ENCODE data around the gene KRTAP10-2. TPM values are rescaled to one million over a fixed set of nuclear protein-coding genes. Genes with fewer than 3 reads are reported as not detected.
A peak's percentile ranks its signal among the peaks of the same experiment; 100 is the strongest.

The KRTAP10-2 gene
- total and polyA plus RNA-seq, 2 donors from 2014 or later: not detected

- intact Hi-C loops (cut with DNase I): no loop called here
- TF ChIP-seq CTCF (IDR thresholded peaks at IDR 0.05; ENCODE audit: borderline replicate concordance, extremely low read depth, insufficient read depth): no peak
Measured at GRCh38 chr21:44529503-44530125, 21.7 kb downstream of the KRTAP10-2 start.

GRCh38 chr21:44529011-44529421, 22.3 kb downstream of the KRTAP10-2 start:
- DNase-seq: peak in 2 of 5 donors; percentile 14 to 51
- no peak for FAIRE-seq
- intact Hi-C loops (cut with DNase I): no loop called here
- Histone ChIP-seq H3K27ac (ENCODE audit: low read depth in 2 of 2, low read length in 2 of 2) (no peak overlapping the region), H3K4me3 (ENCODE audit: low read length in 3 of 3) (no peak overlapping the region), H3K27me3 (ENCODE audit: control insufficient read depth, insufficient read depth, low read length) (no peaks in the 10 kb centered on the region), H3K4me1 (ENCODE audit: control insufficient read depth in 2 of 3, insufficient read depth in 2 of 3, low read depth in 1 of 3, low read length in 3 of 3) (no peaks in the 10 kb centered on the region), H3K36me3 (ENCODE audit: control insufficient read depth in 2 of 3, insufficient read depth in 3 of 3, low read length in 3 of 3) (no peaks in the 10 kb centered on the region), H3K9ac (ENCODE audit: low read length in 3 of 3) (no peak overlapping the region), H3K9me3 (ENCODE audit: control insufficient read depth in 2 of 3, insufficient read depth in 1 of 3, low read length in 3 of 3) (no peaks in the 10 kb centered on the region)
- TF ChIP-seq CTCF (IDR thresholded peaks at IDR 0.05; ENCODE audit: borderline replicate concordance, extremely low read depth, insufficient read depth): no peak

More at GRCh38 chr21:44529503-44530125, 21.7 kb downstream of the KRTAP10-2 start:
- H3K27me3 ChIP-seq (ENCODE audit: control insufficient read depth, insufficient read depth, low read length): no peaks in the 10 kb centered on the region
- H3K27ac ChIP-seq (ENCODE audit: low read depth in 2 of 2, low read length in 2 of 2): no peak overlapping the region
- no peaks in the 10 kb centered on the region for H3K4me1 ChIP-seq (ENCODE audit: control insufficient read depth in 2 of 3, insufficient read depth in 2 of 3, low read depth in 1 of 3, low read length in 3 of 3)
- FAIRE-seq (no peak), DNase-seq (peak in 1 of 5 donors; percentile 60)
- no peak overlapping the region for H3K4me3 ChIP-seq (ENCODE audit: low read length in 3 of 3)
- no peak overlapping the region for H3K9ac ChIP-seq (ENCODE audit: low read length in 3 of 3)
- H3K36me3 ChIP-seq (ENCODE audit: control insufficient read depth in 2 of 3, insufficient read depth in 3 of 3, low read length in 3 of 3): no peaks in the 10 kb centered on the region
- H3K9me3 ChIP-seq (ENCODE audit: control insufficient read depth in 2 of 3, insufficient read depth in 1 of 3, low read length in 3 of 3): no peaks in the 10 kb centered on the region

- Histone ChIP-seq H3K9me3 (ENCODE audit: control insufficient read depth in 2 of 3, insufficient read depth in 1 of 3, low read length in 3 of 3) (no peaks in the 10 kb centered on the region), H3K27me3 (ENCODE audit: control insufficient read depth, insufficient read depth, low read length) (no peaks in the 10 kb centered on the region)
Measured at GRCh38 chr21:44528634-44528995, 22.7 kb downstream of the KRTAP10-2 start.

More at GRCh38 chr21:44528634-44528995, 22.7 kb downstream of the KRTAP10-2 start:
- no peaks in the 10 kb centered on the region for H3K4me1 ChIP-seq (ENCODE audit: control insufficient read depth in 2 of 3, insufficient read depth in 2 of 3, low read depth in 1 of 3, low read length in 3 of 3)
- DNase-seq (peak in 2 of 5 donors; percentile 16 to 37), FAIRE-seq (no peak)
- no peak overlapping the region for H3K4me3 ChIP-seq (ENCODE audit: low read length in 3 of 3)
- no peak for TF ChIP-seq CTCF (IDR thresholded peaks at IDR 0.05; ENCODE audit: borderline replicate concordance, extremely low read depth, insufficient read depth)
- no peaks in the 10 kb centered on the region for H3K36me3 ChIP-seq (ENCODE audit: control insufficient read depth in 2 of 3, insufficient read depth in 3 of 3, low read length in 3 of 3)
- no peak overlapping the region for H3K9ac ChIP-seq (ENCODE audit: low read length in 3 of 3)
- H3K27ac ChIP-seq (ENCODE audit: low read depth in 2 of 2, low read length in 2 of 2): no peak overlapping the region
- intact Hi-C loops (cut with DNase I): no loop called here
